ENCODE data around the gene LZTR1. TPM values are rescaled to one million over a fixed set of nuclear protein-coding genes. Genes with fewer than 3 reads are reported as not detected.
"Not testable (repeated sequence)": the region's sequence is repeated elsewhere in the genome, so short reads cannot be mapped to it uniquely, and the experiment has no call there.

The LZTR1 gene
- total RNA-seq, 4 donors from 2014 or later = 45.4 to 63.0 (median 53.4) TPM

- no peak overlapping the region for H3K27ac ChIP-seq
- H3K27me3 ChIP-seq = peaks cover 53% of the 10 kb centered on the region
- no peak overlapping the region for H3K4me3 ChIP-seq
- 80 to 91% methylated on average over 1 to 2 of the region's 3 CpGs for WGBS, 2 donors (ENCODE audit: low coverage in 1 of 2)
- H3K36me3 ChIP-seq = no peaks in the 10 kb centered on the region
- peaks cover 0 to 23% (median 5%) of the 10 kb centered on the region in 3 donors for H3K4me1 ChIP-seq
- ATAC-seq = no peak
- no peaks in the 10 kb centered on the region for H3K9me3 ChIP-seq
- TF ChIP-seq CTCF (IDR thresholded peaks at IDR 0.05) (no peak), POLR2AphosphoS5 (IDR thresholded peaks at IDR 0.05) (no peak), POLR2A (IDR thresholded peaks at IDR 0.05) (no peak), EP300 (IDR thresholded peaks at IDR 0.05) (no peak)
These were observed 51.8 kb downstream of the LZTR1 start for GRCh38 chr22:21033895-21034294.

GRCh38 chr22:21034989-21035388, 52.9 kb downstream of the LZTR1 start:
- H3K4me3 ChIP-seq = no peak overlapping the region
- TF ChIP-seq POLR2AphosphoS5 (IDR thresholded peaks at IDR 0.05) = no peak
- TF ChIP-seq EP300 (IDR thresholded peaks at IDR 0.05) = no peak
- no peak for TF ChIP-seq CTCF (IDR thresholded peaks at IDR 0.05)
- TF ChIP-seq POLR2A (IDR thresholded peaks at IDR 0.05) = no peak
- H3K9me3 ChIP-seq = no peaks in the 10 kb centered on the region
- peaks cover 0 to 23% (median 5%) of the 10 kb centered on the region in 3 donors for H3K4me1 ChIP-seq
- H3K27ac ChIP-seq = no peak overlapping the region
- no peak for ATAC-seq
- WGBS, 2 donors (ENCODE audit: low coverage in 1 of 2) = 74 to 84% methylated on average over 3 of the region's 3 CpGs
- no peaks in the 10 kb centered on the region for H3K36me3 ChIP-seq
- H3K27me3 ChIP-seq = peaks cover 42% of the 10 kb centered on the region

GRCh38 chr22:21038405-21038804, 56.3 kb downstream of the LZTR1 start:
- WGBS, 2 donors (ENCODE audit: low coverage in 1 of 2) = 33 to 35% methylated on average over 2 of the region's 2 CpGs
- peaks cover 0 to 8% (median 0%) of the 10 kb centered on the region in 3 donors for H3K4me1 ChIP-seq
- TF ChIP-seq POLR2AphosphoS5 (IDR thresholded peaks at IDR 0.05) (no peak), EP300 (IDR thresholded peaks at IDR 0.05) (no peak), POLR2A (IDR thresholded peaks at IDR 0.05) (no peak)
- ATAC-seq = no peak
- no peaks in the 10 kb centered on the region for H3K36me3 ChIP-seq
- peaks cover 8% of the 10 kb centered on the region for H3K27me3 ChIP-seq
- no peaks in the 10 kb centered on the region for H3K9me3 ChIP-seq
- H3K27ac ChIP-seq = peak overlapping the region in 2 of 4 donors; percentile 49 to 61
- H3K4me3 ChIP-seq = no peak overlapping the region

- H3K27me3 ChIP-seq, ATAC-seq, H3K4me3 ChIP-seq, H3K27ac ChIP-seq, H3K9me3 ChIP-seq, H3K4me1 ChIP-seq, H3K36me3 ChIP-seq: not testable (repeated sequence)
- 89 to 98% methylated on average over 4 of the region's 5 CpGs for WGBS, 2 donors (ENCODE audit: low coverage in 1 of 2)
These were observed 57.1 kb downstream of the LZTR1 start for GRCh38 chr22:21039158-21039557.

GRCh38 chr22:21041937-21042336, 59.8 kb downstream of the LZTR1 start:
- H3K27me3 ChIP-seq = no peaks in the 10 kb centered on the region
- 82% methylated on average over 4 of the region's 4 CpGs; no CpG with 5 or more reads in 1 of the 2 donors for WGBS, 2 donors (ENCODE audit: low coverage in 1 of 2)
- no peak for ATAC-seq

More at GRCh38 chr22:21041937-21042336, 59.8 kb downstream of the LZTR1 start:
- Histone ChIP-seq H3K9me3 (no peaks in the 10 kb centered on the region), H3K4me1 (peaks cover 0 to 29% (median 11%) of the 10 kb centered on the region in 3 donors), H3K36me3 (no peaks in the 10 kb centered on the region), H3K27ac (no peak overlapping the region), H3K4me3 (no peak overlapping the region)
- no peak for TF ChIP-seq POLR2A (IDR thresholded peaks at IDR 0.05)
- no peak for TF ChIP-seq EP300 (IDR thresholded peaks at IDR 0.05)
- no peak for TF ChIP-seq CTCF (IDR thresholded peaks at IDR 0.05)
- no peak for TF ChIP-seq POLR2AphosphoS5 (IDR thresholded peaks at IDR 0.05)
